GM18868 (cell line): Measurements from ENCODE around the gene AKR1B1.

Source experiments
- ATAC-seq: cut with Tn5 transposase; IDR thresholded peaks from one replicate; pipeline ENCODE4 v1.9.1; 2021; ENCODE audit warnings: mild to moderate bottlenecking, moderate library complexity; ENCODE audit not compliant: unreplicated experiment

The AKR1B1 gene

DNA sequence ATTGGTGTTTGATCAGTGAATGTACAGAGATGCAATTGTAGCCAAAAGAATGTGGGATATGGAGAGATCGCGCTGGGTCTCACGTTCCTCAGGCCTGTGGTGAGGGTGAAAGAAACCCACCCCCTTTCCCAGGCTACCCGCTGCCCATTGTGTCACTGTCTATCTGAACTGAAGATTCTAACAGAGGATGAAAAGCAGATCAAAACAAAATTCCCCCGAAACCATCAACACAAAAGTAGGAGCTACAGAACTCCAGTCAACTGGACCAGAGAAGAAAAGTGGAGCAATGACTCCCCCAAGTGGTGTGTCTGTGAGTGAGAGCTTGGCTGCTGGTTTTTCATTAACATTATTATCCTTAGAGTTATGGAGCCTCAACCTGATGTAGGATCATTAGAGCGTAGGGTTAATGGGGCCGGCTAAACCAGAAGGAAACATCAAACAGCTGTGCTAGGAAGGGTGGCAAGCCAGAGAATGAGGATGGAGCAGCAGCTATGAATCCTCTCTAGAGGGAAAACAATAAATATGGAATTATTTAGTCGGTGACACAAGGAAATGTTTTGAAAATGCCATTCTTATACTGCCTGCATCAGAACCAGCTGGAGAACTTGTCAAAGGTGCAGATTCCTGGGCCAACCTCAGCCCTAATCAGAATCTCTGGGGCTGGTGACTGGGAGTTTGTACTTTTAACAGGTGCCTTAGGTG is 38.3 kb downstream of the AKR1B1 start:
- ATAC-seq = no peak

DNA sequence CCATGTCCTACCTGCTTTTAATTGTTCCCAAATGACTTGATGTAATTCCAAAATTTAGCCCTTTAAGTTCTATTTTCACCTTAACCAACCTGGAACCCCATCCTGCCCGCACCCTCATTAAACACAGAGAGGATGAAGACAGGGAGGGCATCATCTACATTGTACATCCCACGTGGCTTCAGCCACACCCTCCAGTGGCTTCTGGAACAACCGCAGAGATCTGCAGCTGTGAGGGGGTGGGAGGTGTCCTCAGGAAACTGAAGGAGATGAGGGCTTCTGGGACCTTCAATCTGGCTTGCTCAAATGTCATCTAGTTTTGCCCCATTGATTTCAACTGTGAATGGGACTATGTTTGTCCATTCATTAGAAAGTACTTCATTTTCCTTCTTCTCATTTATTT is 39.0 kb downstream of the AKR1B1 start:
- no peak for ATAC-seq

DNA sequence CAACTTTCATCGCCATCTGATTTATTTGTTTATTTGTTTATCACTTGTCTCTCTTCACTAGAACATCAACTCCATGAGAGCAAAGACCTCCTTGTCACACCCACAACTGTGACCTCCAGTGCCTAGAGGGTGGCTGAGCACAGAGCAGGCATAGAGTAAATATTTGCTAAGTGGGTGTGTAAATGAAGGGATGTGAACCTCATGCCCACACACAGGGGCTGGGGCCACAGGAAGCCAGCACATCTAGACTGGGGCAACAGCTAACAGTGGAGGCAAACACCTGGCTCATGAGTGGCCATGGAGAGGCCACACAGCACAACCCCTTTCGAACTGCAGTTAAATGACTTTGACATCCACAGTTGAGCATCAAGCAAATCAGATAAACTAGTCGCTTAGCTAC is 39.8 kb downstream of the AKR1B1 start:
- ATAC-seq = no peak

DNA sequence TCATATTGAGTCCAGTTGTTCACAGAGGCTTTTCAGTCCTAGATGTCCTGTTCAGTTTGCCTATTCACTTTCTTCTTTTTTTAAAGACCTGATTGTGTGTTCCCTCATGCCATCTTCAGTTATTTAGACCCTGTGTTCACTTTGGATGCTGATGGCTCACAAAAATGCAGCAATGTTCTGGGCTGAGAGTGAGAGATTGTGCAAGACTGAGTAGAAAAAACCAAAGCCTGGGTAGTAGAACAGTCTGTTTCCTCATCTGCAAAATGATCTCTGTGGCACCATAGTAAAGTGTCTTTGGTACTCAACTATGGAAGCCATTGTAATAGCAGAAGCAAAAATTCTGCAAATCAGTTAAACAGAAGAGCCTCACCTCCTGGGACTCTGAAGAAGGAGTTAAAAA is 43.2 kb downstream of the AKR1B1 start:
- no peak for ATAC-seq

DNA sequence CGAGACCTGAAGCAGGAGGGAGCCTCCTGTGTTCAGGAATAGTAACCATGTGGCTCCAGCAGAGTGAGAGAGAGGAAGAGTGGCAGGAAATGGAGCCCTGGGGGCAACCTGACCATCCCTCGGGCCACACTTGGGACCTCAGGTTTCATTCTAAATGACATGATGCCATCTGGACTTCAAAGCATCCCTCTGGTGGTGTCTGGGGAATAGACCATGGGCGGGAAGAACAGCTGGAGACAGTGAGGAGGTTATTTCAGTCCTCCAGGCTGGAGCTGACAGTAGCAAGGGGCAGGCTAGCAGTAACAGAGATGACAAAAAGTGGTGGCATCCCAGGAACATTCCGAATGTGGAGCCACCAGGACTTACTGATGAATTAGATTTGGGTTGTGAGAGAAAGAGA is 44.8 kb downstream of the AKR1B1 start:
- ATAC-seq = no peak

DNA sequence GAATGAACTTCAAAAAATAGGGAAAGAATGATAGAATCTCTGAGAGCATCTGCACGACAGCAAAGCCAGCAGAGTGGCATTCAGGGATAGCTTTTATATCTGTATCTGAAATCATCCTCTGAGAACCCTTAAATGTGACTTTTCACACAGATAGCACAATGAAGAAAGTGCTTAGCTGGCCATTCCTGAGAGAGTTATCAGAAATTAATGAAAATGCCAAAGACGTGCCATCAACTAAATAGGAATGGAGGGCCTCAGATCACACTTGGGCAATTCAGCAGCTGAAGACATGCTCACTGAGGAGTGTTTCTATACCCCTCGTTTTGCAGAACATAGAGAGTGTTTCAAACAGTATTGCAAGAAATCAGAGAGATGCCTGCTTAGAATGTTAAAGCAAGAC is 51.6 kb downstream of the AKR1B1 start:
- no peak for ATAC-seq

DNA sequence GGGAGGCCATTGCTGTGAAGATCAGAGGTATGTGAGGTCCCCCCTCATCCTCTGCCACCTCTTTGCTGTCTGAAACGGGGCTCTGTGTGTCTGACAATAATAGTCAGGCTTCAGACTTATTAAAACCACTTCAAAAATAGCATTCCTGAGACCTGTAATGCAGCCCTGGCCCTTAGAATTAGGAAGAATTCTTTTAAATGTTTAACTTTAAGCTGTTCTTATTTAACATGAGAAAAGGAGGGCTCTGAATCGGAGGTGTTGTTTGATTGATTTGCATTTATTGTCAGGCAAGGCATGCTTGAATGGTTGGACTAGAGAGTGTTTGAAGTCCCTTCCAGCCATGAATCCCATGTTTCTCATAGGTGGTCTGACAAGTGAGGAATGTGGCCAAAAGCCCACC is 52.5 kb downstream of the AKR1B1 start:
- ATAC-seq = no peak

DNA sequence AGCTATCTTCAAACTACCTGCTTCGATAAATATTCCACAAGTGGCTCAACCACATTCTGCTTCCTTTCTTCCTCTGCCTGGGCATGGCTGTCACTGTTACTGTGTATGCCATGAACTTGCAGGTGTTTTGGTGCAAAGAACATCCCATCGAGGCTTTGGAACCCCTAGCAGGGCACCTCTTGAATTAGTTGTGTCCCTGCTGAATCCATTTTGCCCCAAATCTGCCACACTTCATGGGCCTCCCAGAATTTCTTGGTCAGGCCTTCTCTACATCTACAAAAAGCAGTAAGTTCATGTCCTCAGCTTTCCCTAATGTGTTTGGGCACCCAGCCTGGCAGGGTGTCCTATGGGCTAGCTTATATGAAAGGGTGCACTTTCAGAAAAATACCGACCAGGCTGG is 53.6 kb downstream of the AKR1B1 start:
- ATAC-seq = no peak

DNA sequence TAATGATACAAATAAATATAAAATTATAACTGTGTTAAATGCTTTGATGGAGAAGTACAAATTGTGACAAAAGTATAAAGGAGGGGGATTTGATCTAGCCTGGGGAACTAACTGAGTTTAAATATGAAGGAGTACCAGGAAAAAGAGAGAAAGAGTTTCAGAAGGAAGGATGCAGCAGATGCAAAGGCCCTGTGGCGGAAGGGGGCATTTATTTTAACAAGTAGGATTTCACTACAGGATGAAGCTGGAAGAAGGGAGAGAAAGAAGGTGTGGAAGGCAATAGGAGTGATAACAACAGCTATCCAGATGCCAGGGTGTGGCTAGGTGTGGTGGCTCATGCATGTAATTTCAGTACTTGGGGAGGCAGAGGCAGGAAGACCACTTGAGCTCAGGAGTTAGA is 55.8 kb downstream of the AKR1B1 start:
- ATAC-seq = no peak

DNA sequence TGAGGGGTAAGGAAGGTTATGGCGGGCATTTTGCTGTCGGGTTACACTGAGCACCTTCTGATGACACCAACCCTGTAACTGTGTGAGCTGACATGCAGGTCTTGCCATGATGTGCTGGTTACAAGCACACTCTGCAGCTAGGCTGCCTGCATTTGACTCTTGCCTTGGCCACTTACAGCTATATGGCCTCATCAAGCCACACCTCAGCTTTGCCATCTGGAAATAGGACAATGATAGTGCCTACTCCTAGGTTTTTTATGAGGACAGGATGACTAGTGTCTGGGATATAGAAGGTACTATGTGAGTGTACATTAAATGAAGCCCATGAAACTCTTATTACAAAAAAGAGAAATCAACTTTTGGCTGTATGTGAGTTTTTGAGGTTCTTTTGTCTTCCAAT is 58.0 kb downstream of the AKR1B1 start:
- ATAC-seq = no peak

DNA sequence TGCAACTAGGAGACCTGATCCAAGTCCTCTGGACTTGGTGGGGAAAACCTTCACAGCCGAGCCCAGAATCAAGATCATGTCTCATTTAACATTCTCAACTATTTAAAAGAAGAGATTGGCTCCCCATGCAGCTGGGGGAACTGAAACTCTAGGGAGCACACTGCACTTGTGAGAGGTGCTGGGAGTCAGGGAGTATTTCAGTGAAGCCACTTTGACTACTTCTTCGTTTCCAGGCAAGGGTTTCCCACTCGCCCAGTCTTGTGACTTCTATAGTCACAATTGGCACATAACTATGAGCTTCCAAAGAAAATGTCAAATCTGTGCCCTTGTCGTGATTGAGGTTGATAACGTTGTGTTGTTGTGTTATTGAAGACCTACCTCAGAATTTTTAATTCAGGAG is 62.9 kb downstream of the AKR1B1 start:
- no peak for ATAC-seq

DNA sequence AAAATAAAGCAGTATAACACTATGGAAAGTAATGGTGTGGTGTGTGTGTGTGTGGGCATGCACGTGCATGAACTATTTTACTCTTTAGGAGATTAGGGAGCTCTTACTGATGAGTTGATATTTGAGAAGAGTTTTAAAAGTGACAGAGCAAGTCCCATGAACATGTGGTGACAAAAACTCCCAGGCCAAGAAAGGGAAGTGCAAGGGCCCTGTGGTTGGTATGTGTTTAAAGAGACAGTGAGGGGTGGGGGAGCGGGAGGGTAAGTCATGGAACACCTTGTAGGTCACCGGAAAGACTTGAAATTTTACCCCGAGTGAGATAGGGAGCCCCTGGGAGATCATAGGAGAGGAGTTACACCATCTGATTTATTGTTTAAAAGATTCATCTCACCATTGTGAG is 63.3 kb downstream of the AKR1B1 start:
- ATAC-seq = no peak

DNA sequence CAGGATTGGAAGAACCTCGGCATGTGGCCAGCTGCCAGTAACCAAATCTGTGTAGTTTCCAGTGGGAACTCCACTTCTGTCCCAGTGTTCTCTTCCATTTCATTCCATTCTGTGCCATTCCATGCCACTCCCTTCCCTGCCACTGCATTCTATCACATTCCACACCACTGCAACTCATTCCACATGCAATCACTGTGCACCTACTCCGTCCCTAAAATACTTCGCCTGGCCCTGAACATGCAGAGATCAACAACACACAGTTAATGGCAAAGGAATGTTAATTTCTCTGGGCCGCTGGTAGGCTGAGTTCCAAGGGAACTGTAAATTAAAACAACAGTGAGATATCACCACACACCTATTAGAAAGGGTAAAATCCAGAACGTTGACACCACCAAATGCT is 64.8 kb downstream of the AKR1B1 start:
- no peak for ATAC-seq
